ENCODE results near the gene CFAP298. TPM values are rescaled to one million over a fixed set of nuclear protein-coding genes. Genes with fewer than 3 reads are reported as not detected.
"Not testable (repeated sequence)": the region's sequence is repeated elsewhere in the genome, so short reads cannot be mapped to it uniquely, and the experiment has no call there.

The CFAP298 gene
- total and polyA plus RNA-seq, 2 donors (not counting 1 experiment from before 2014, with no cell fraction given), result 22.0 to 29.2 TPM

DNA sequence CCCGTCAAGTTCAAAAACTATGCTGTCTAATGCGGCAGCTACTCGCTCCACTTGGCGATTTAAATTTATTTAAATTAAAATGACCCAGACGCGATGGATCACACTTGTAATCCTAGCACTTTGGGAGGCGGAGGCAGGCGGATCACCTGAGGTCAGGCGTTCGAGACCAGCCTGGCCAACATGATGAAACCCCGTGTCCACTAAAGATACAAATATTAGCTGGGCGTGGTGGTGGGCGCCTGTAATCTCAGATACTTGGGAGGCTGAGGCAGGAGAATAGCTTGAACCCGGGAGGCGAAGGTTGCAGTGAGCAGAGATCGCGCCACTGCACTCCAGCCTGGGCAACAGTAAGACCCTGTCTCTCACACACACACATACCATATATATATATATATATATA, 1.2 kb downstream of the CFAP298 start:
- H3K27ac Mint-ChIP-seq; H3K4me3 ChIP-seq (ENCODE audit: control extremely low read depth in 1 of 5, extremely low read depth in 1 of 5, insufficient read depth in 1 of 5, low read depth in 2 of 5, low read length in 4 of 5); H2AFZ ChIP-seq (ENCODE audit: insufficient read depth, low read depth, low read length, poor library complexity, severe bottlenecking); H3K27me3 Mint-ChIP-seq; H3K27ac ChIP-seq (ENCODE audit: low read length in 2 of 2); DNase-seq; H3K9me3 ChIP-seq (ENCODE audit: control extremely low read depth in 1 of 3, control insufficient read depth in 2 of 3, insufficient read depth in 1 of 3, low read length in 2 of 3); H3K9ac ChIP-seq (ENCODE audit: low read length); ATAC-seq (ENCODE audit: low read depth); H3K27me3 ChIP-seq (replicated peaks in 1 of 4; ENCODE audit: control extremely low read depth in 1 of 4, control insufficient read depth in 3 of 4, insufficient read depth in 4 of 4, low read length in 3 of 4); H4K20me1 ChIP-seq (ENCODE audit: control insufficient read depth, insufficient read depth, low read length, poor library complexity, severe bottlenecking); H3K4me1 Mint-ChIP-seq; H3K9me3 Mint-ChIP-seq (ENCODE audit: insufficient read depth); POLR2A ChIA-PET: not testable (repeated sequence)
- peak overlapping the region; percentile 99 for H3K4me2 ChIP-seq (replicated peaks; ENCODE audit: low read depth, low read length, poor library complexity, severe bottlenecking)
- H3K4me1 ChIP-seq (ENCODE audit: control insufficient read depth in 2 of 2, insufficient read depth in 2 of 2, low read length in 2 of 2), result peaks cover 3 to 21% of the 10 kb centered on the region in 2 donors
- CTCF ChIA-PET, result interaction anchor here (0.6 to 3.0 kb wide), 2 partner anchors 11 to 831 kb away, joined by 4 to 21 read pairs; no protein-coding TSS in a partner anchor
- H3K79me2 ChIP-seq (ENCODE audit: control insufficient read depth, insufficient read depth, low read length), result peaks cover 31% of the 10 kb centered on the region
- peak overlapping the region; percentile 10 for H3K4me3 Mint-ChIP-seq
- intact Hi-C loops (cut with micrococcal nuclease), result loop anchor here (5.0 to 10.0 kb wide), 6 partner anchors 334 to 931 kb away; partner anchors contain the start of genes GART, IFNAR1, MIS18A and SCAF4
- peaks cover 4 to 23% of the 10 kb centered on the region in 2 experiments for H3K36me3 ChIP-seq (replicated peaks in 1 of 2; ENCODE audit: control extremely low read depth in 1 of 2, control insufficient read depth in 1 of 2, extremely low read depth in 1 of 2, insufficient read depth in 2 of 2, low read length in 1 of 2)
- WGBS (ENCODE audit: insufficient coverage), result 93% methylated on average over 10 of the region's 17 CpGs

DNA sequence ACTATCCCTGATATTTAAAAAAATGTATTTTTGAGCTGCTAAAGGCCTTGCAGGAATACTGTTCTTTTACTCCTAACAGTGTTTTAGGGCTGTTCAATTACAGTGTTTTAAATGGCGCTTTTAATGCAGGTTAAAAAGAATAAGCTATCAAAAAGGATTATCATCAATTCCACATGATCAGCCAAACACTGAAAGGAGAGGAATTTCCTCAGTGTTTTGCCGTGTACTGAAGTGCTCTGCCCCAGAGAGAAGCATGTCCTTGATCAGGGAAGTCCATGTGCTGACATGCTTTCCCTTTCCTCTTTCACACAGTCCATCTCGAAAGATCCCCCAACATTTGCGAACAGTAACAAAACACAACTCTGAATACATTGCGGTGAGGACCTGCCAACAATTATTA, 3.3 kb downstream of the CFAP298 start:
- no peak overlapping the region for H2AFZ ChIP-seq (ENCODE audit: insufficient read depth, low read depth, low read length, poor library complexity, severe bottlenecking)
- Mint-ChIP-seq H3K27me3 (no peaks in the 10 kb centered on the region), H3K27ac (no peak overlapping the region), H3K4me1 (peaks cover 7% of the 10 kb centered on the region), H3K4me3 (no peak overlapping the region), H3K9me3 (ENCODE audit: insufficient read depth) (no peaks in the 10 kb centered on the region)
- DNase-seq (no peak), ATAC-seq (ENCODE audit: low read depth) (no peak)
- H3K79me2 ChIP-seq (ENCODE audit: control insufficient read depth, insufficient read depth, low read length), result peaks cover 38% of the 10 kb centered on the region
- H3K4me3 ChIP-seq (ENCODE audit: control extremely low read depth in 1 of 5, extremely low read depth in 1 of 5, insufficient read depth in 1 of 5, low read depth in 2 of 5, low read length in 4 of 5), result no peak overlapping the region
- H3K36me3 ChIP-seq (replicated peaks in 1 of 2; ENCODE audit: control extremely low read depth in 1 of 2, control insufficient read depth in 1 of 2, extremely low read depth in 1 of 2, insufficient read depth in 2 of 2, low read length in 1 of 2), result peaks cover 8 to 41% of the 10 kb centered on the region in 2 experiments
- peaks cover 3 to 21% of the 10 kb centered on the region in 2 donors for H3K4me1 ChIP-seq (ENCODE audit: control insufficient read depth in 2 of 2, insufficient read depth in 2 of 2, low read length in 2 of 2)
- H3K27me3 ChIP-seq (replicated peaks in 1 of 4; ENCODE audit: control extremely low read depth in 1 of 4, control insufficient read depth in 3 of 4, insufficient read depth in 4 of 4, low read length in 3 of 4), result no peaks in the 10 kb centered on the region
- H3K27ac ChIP-seq (ENCODE audit: low read length in 2 of 2), result no peak overlapping the region
- TF ChIP-seq, protein P1, sequence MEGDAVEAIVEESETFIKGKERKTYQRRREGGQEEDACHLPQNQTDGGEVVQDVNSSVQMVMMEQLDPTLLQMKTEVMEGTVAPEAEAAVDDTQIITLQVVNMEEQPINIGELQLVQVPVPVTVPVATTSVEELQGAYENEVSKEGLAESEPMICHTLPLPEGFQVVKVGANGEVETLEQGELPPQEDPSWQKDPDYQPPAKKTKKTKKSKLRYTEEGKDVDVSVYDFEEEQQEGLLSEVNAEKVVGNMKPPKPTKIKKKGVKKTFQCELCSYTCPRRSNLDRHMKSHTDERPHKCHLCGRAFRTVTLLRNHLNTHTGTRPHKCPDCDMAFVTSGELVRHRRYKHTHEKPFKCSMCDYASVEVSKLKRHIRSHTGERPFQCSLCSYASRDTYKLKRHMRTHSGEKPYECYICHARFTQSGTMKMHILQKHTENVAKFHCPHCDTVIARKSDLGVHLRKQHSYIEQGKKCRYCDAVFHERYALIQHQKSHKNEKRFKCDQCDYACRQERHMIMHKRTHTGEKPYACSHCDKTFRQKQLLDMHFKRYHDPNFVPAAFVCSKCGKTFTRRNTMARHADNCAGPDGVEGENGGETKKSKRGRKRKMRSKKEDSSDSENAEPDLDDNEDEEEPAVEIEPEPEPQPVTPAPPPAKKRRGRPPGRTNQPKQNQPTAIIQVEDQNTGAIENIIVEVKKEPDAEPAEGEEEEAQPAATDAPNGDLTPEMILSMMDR (IDR thresholded peaks at IDR 0.05), result no peak
- TF ChIP-seq EZH2 (IDR thresholded peaks at IDR 0.05; ENCODE audit: borderline replicate concordance, insufficient read depth, low read depth, low read length, poor library complexity, severe bottlenecking), result no peak
- peaks cover 0 to 5% (median 0%) of the 10 kb centered on the region in 3 donors for H3K9me3 ChIP-seq (ENCODE audit: control extremely low read depth in 1 of 3, control insufficient read depth in 2 of 3, insufficient read depth in 1 of 3, low read length in 2 of 3)
- ChIA-PET CTCF (interaction anchor here (1.8 to 2.3 kb wide), 2 partner anchors 8 to 10 kb away, joined by 8 to 9 read pairs; no protein-coding TSS in a partner anchor), POLR2A (no interaction called here)
- WGBS (ENCODE audit: insufficient coverage), result 100% methylated on average over 2 of the region's 5 CpGs
- no peaks in the 10 kb centered on the region for H4K20me1 ChIP-seq (ENCODE audit: control insufficient read depth, insufficient read depth, low read length, poor library complexity, severe bottlenecking)
- no peak overlapping the region for H3K9ac ChIP-seq (ENCODE audit: low read length)
- H3K4me2 ChIP-seq (replicated peaks; ENCODE audit: low read depth, low read length, poor library complexity, severe bottlenecking), result no peak overlapping the region
- intact Hi-C loops (cut with micrococcal nuclease), result no loop called here

All from B cell (primary cell).